ENCODE measurements around the gene ARHGAP26. TPM values are rescaled to one million over a fixed set of nuclear protein-coding genes. Genes with fewer than 3 reads are reported as not detected.
A peak's percentile ranks its signal among the peaks of the same experiment; 100 is the strongest.

ARHGAP26 gene
- total RNA-seq, 1 donor from 2014 or later: 71.6 TPM

GRCh38 chr5:143119291-143119769 is 349.2 kb downstream of the ARHGAP26 start:
- DNase-seq (ENCODE audit: low spot score) (no peak), ATAC-seq (no peak)
- intact Hi-C loops (cut with DNase I): no loop called here

- ATAC-seq: no peak
- DNase-seq (ENCODE audit: low spot score): no peak
- intact Hi-C loops (cut with DNase I): no loop called here
Measured at GRCh38 chr5:143119881-143120341, 349.7 kb downstream of the ARHGAP26 start.

GRCh38 chr5:143120460-143121134 is 350.4 kb downstream of the ARHGAP26 start:
- ATAC-seq (no peak), DNase-seq (ENCODE audit: low spot score) (no peak)
- intact Hi-C loops (cut with DNase I): no loop called here

- DNase-seq (ENCODE audit: low spot score): no peak
- no peak for ATAC-seq
- intact Hi-C loops (cut with DNase I): no loop called here
Measured at GRCh38 chr5:143121135-143121475, 350.9 kb downstream of the ARHGAP26 start.

- ATAC-seq (no peak), DNase-seq (ENCODE audit: low spot score) (no peak)
- intact Hi-C loops (cut with DNase I): no loop called here
Measured at GRCh38 chr5:143124593-143124992, 354.4 kb downstream of the ARHGAP26 start.

GRCh38 chr5:143126174-143127019 is 356.2 kb downstream of the ARHGAP26 start:
- intact Hi-C loops (cut with DNase I): no loop called here
- ATAC-seq (no peak), DNase-seq (ENCODE audit: low spot score) (no peak)

- ATAC-seq (peak; percentile 30), DNase-seq (ENCODE audit: low spot score) (no peak)
- intact Hi-C loops (cut with DNase I): no loop called here
Measured at GRCh38 chr5:143128412-143129071, 358.4 kb downstream of the ARHGAP26 start.

- intact Hi-C loops (cut with DNase I): no loop called here
- ATAC-seq: no peak
- DNase-seq (ENCODE audit: low spot score): no peak
Measured at GRCh38 chr5:143129203-143129602, 359.0 kb downstream of the ARHGAP26 start.

GRCh38 chr5:143129910-143130612 is 359.9 kb downstream of the ARHGAP26 start:
- ATAC-seq (no peak), DNase-seq (ENCODE audit: low spot score) (no peak)
- intact Hi-C loops (cut with DNase I): no loop called here

GRCh38 chr5:143130613-143131305 is 360.6 kb downstream of the ARHGAP26 start:
- no peak for ATAC-seq
- intact Hi-C loops (cut with DNase I): no loop called here
- no peak for DNase-seq (ENCODE audit: low spot score)

GRCh38 chr5:143131972-143132371 is 361.8 kb downstream of the ARHGAP26 start:
- ATAC-seq (no peak), DNase-seq (ENCODE audit: low spot score) (no peak)
- intact Hi-C loops (cut with DNase I): no loop called here

- DNase-seq (ENCODE audit: low spot score) (no peak), ATAC-seq (no peak)
- intact Hi-C loops (cut with DNase I): no loop called here
Measured at GRCh38 chr5:143132739-143133138, 362.6 kb downstream of the ARHGAP26 start.

- ATAC-seq: peak; percentile 61
- intact Hi-C loops (cut with DNase I): no loop called here
- no peak for DNase-seq (ENCODE audit: low spot score)
Measured at GRCh38 chr5:143133721-143134120, 363.5 kb downstream of the ARHGAP26 start.

GRCh38 chr5:143134269-143134668 is 364.1 kb downstream of the ARHGAP26 start:
- intact Hi-C loops (cut with DNase I): no loop called here
- no peak for ATAC-seq
- DNase-seq (ENCODE audit: low spot score): no peak

GRCh38 chr5:143134900-143135299 is 364.7 kb downstream of the ARHGAP26 start:
- intact Hi-C loops (cut with DNase I): no loop called here
- no peak for ATAC-seq

GRCh38 chr5:143135832-143136551 is 365.8 kb downstream of the ARHGAP26 start:
- DNase-seq (ENCODE audit: low spot score) (no peak), ATAC-seq (peak; percentile 90)
- intact Hi-C loops (cut with DNase I): no loop called here

More at GRCh38 chr5:143134900-143135299, 364.7 kb downstream of the ARHGAP26 start:
- DNase-seq (ENCODE audit: low spot score): no peak

- DNase-seq (ENCODE audit: low spot score) (no peak), ATAC-seq (no peak)
- intact Hi-C loops (cut with DNase I): no loop called here
Measured at GRCh38 chr5:143138839-143139238, 368.7 kb downstream of the ARHGAP26 start.

- intact Hi-C loops (cut with DNase I): no loop called here
- DNase-seq (ENCODE audit: low spot score) (no peak), ATAC-seq (no peak)
Measured at GRCh38 chr5:143139585-143139984, 369.4 kb downstream of the ARHGAP26 start.
